ENCODE measurements around the gene STING1. TPM values are rescaled to one million over a fixed set of nuclear protein-coding genes. Genes with fewer than 3 reads are reported as not detected.
"Not testable (repeated sequence)": the region's sequence is repeated elsewhere in the genome, so short reads cannot be mapped to it uniquely, and the experiment has no call there.

STING1 gene
- polyA plus RNA-seq, 1 of the 3 experiments (the other 2 are of a cell fraction) = 98.4 TPM

GRCh38 chr5:139513852-139514485 is 31.4 kb upstream of the STING1 start:
- peak; percentile 4; the same call in 1 of the 2 replicates for TF ChIP-seq CTCF (IDR thresholded peaks at IDR 0.05)
- TF ChIP-seq FOSL2 (IDR thresholded peaks at IDR 0.05; ENCODE audit: borderline replicate concordance, low read depth) = no peak
- Histone ChIP-seq H3K4me3 (ENCODE audit: low read depth in 2 of 2, low read length in 1 of 2) (no peak overlapping the region), H3K9me2 (no peaks in the 10 kb centered on the region), H3K79me2 (ENCODE audit: insufficient read depth) (no peaks in the 10 kb centered on the region), H3K27ac (ENCODE audit: low read depth in 2 of 2, low read length in 1 of 2) (no peak overlapping the region), H3K9ac (no peak overlapping the region), H2AFZ (ENCODE audit: low read depth) (peak overlapping the region; percentile 67; the same call in 1 of the 2 replicates), H3K27me3 (ENCODE audit: insufficient read depth) (no peaks in the 10 kb centered on the region), H3F3A (replicated peaks; ENCODE audit: insufficient read depth) (peaks cover 8% of the 10 kb centered on the region), H4K20me1 (ENCODE audit: insufficient read depth) (no peaks in the 10 kb centered on the region), H3K36me3 (replicated peaks in 1 of 2; ENCODE audit: control insufficient read depth in 1 of 2, insufficient read depth in 2 of 2, low read length in 1 of 2) (no peaks in the 10 kb centered on the region), H3K4me2 (no peak overlapping the region), H3K9me3 (no peaks in the 10 kb centered on the region), H3K4me1 (ENCODE audit: control insufficient read depth in 1 of 2, insufficient read depth in 2 of 2, low read depth in 1 of 2, low read length in 1 of 2) (peaks cover 3 to 8% of the 10 kb centered on the region in 2 experiments; a peak in 1 of 4 replicates)
- 82% methylated on average over 6 of the region's 6 CpGs for WGBS (ENCODE audit: low lambda C conversion rate)
- POLR2A ChIA-PET = interaction anchor here (1.6 to 2.2 kb wide), 2 partner anchors 75 to 91 kb away, joined by 7 read pairs; partner anchors contain the start of gene DNAJC18
- DNase-seq = no peak
- CTCF ChIA-PET = interaction anchor here (0.6 to 13.0 kb wide), 36 partner anchors 9 to 251 kb away, joined by 3 to 324 read pairs (median 4); partner anchors contain the start of genes DNAJC18, PROB1 and SPATA24

GRCh38 chr5:139513434-139513833 is 30.9 kb upstream of the STING1 start:
- ChIA-PET POLR2A (interaction anchor here (0.7 to 2.2 kb wide), 3 partner anchors 74 to 91 kb away, joined by 3 to 7 read pairs (median 7); partner anchors contain the start of gene DNAJC18), CTCF (interaction anchor here (0.6 to 13.0 kb wide), 37 partner anchors 10 to 252 kb away, joined by 3 to 324 read pairs (median 4); partner anchors contain the start of genes DNAJC18, PROB1 and SPATA24)
- not testable (repeated sequence) for H3K27me3 ChIP-seq (ENCODE audit: insufficient read depth); H3K36me3 ChIP-seq (replicated peaks in 1 of 2; ENCODE audit: control insufficient read depth in 1 of 2, insufficient read depth in 2 of 2, low read length in 1 of 2); H3K9me2 ChIP-seq; H4K20me1 ChIP-seq (ENCODE audit: insufficient read depth); H3K9ac ChIP-seq; H3K27ac ChIP-seq (ENCODE audit: low read depth in 2 of 2, low read length in 1 of 2); H3K9me3 ChIP-seq; H2AFZ ChIP-seq (ENCODE audit: low read depth); H3K4me1 ChIP-seq (ENCODE audit: control insufficient read depth in 1 of 2, insufficient read depth in 2 of 2, low read depth in 1 of 2, low read length in 1 of 2); H3K4me2 ChIP-seq; H3K4me3 ChIP-seq (ENCODE audit: low read depth in 2 of 2, low read length in 1 of 2); H3F3A ChIP-seq (replicated peaks; ENCODE audit: insufficient read depth); H3K79me2 ChIP-seq (ENCODE audit: insufficient read depth)
- TF ChIP-seq RAD21 (IDR thresholded peaks at IDR 0.05; ENCODE audit: low read length) = peak; percentile 90
- TF ChIP-seq NRF1 (IDR thresholded peaks at IDR 0.05; ENCODE audit: low read depth, low read length) = 0 out of 2 replicates have a peak, but pooled peaks have one; percentile 8
- TF ChIP-seq SMC3 (IDR thresholded peaks at IDR 0.05; ENCODE audit: low read depth, low read length) = peak; percentile 99
- TF ChIP-seq CTCF (IDR thresholded peaks at IDR 0.05) = peak; percentile 81
- TF ChIP-seq USF1 (IDR thresholded peaks at IDR 0.05; ENCODE audit: borderline replicate concordance, low read depth) = peak; percentile 68
- TF ChIP-seq USF2 (IDR thresholded peaks at IDR 0.05; ENCODE audit: borderline replicate concordance, low read depth, low read length) = peak; percentile 35; the same call in 1 of the 2 replicates
- peak; percentile 83 for TF ChIP-seq MXI1 (IDR thresholded peaks at IDR 0.05; ENCODE audit: low read depth, low read length)
- peak; percentile 79; the same call in 1 of the 2 replicates for TF ChIP-seq MAX (IDR thresholded peaks at IDR 0.05; ENCODE audit: low read depth)
- TF ChIP-seq PBX3 (IDR thresholded peaks at IDR 0.05) = peak; percentile 65
- WGBS (ENCODE audit: low lambda C conversion rate) = 76% methylated on average over 5 of the region's 5 CpGs
- peak; percentile 77 for DNase-seq
